MM.1S (cell line): ENCODE data around the gene PTPRN2.

Experiments
- DNase-seq: peaks from one replicate; pipeline ENCODE4 v3.0.0-alpha.2; 2015
- H2AFZ ChIP-seq: fragments of 300-600 bp; sonication (generic); 2 replicates; pipeline ENCODE4 v1.6.0; 2016; ENCODE audit warnings: antibody characterized with exemption, low read length
- H3F3A ChIP-seq: fragments of 300-600 bp; sonication (generic); 2 replicates; pipeline ENCODE4 v1.6.1; 2016; ENCODE audit warnings: mild to moderate bottlenecking, antibody characterized with exemption, low read length, moderate library complexity, mixed read lengths; ENCODE audit not compliant: insufficient read depth
- H3K27ac ChIP-seq: fragments of 300-600 bp; sonication (generic); 2 replicates; pipeline ENCODE4 v1.5.1; 2016; ENCODE audit warnings: mild to moderate bottlenecking, low read length
- H3K27me3 ChIP-seq: fragments of 300-600 bp; sonication (generic); replicated peaks from 2 replicates; pipeline ENCODE4 v1.6.0; 2016; ENCODE audit warnings: low read length; ENCODE audit not compliant: insufficient read depth
- H3K36me3 ChIP-seq: fragments of 300-600 bp; sonication (generic); replicated peaks from 2 replicates; pipeline ENCODE4 v1.6.1; 2016; ENCODE audit warnings: mild to moderate bottlenecking, low read length, mixed read lengths; ENCODE audit not compliant: insufficient read depth
- H3K4me1 ChIP-seq: fragments of 300-600 bp; sonication (generic); 2 replicates; pipeline ENCODE4 v1.6.1; 2016; ENCODE audit warnings: low read length, mixed read lengths
- H3K4me2 ChIP-seq: fragments of 300-600 bp; sonication (generic); 2 replicates; pipeline ENCODE4 v1.6.0; 2016; ENCODE audit warnings: low read depth, low read length
- H3K4me3 ChIP-seq: fragments of 300-600 bp; sonication (generic); 2 replicates; pipeline ENCODE4 v1.5.1; 2016; ENCODE audit warnings: low read length, mixed read lengths
- H3K79me2 ChIP-seq: fragments of 300-600 bp; sonication (generic); 2 replicates; pipeline ENCODE4 v1.6.1; 2016; ENCODE audit warnings: mixed run types, low read length, mixed read lengths
- H3K9ac ChIP-seq: fragments of 300-600 bp; sonication (generic); 2 replicates; pipeline ENCODE4 v1.6.1; 2016; ENCODE audit warnings: low read length, mixed read lengths
- H3K9me2 ChIP-seq: fragments of 300-600 bp; sonication (generic); replicated peaks from 2 replicates; pipeline ENCODE4 v1.6.1; 2016; ENCODE audit warnings: mild to moderate bottlenecking, low read length, mixed read lengths; ENCODE audit not compliant: insufficient read depth
- H3K9me3 ChIP-seq: fragments of 300-600 bp; sonication (generic); replicated peaks from 2 replicates; pipeline ENCODE4 v1.6.1; 2016; ENCODE audit warnings: mild to moderate bottlenecking, low read length, mixed read lengths; ENCODE audit not compliant: insufficient read depth
- H4K20me1 ChIP-seq: fragments of 300-600 bp; sonication (generic); 2 replicates; pipeline ENCODE4 v1.6.1; 2016; ENCODE audit warnings: mild to moderate bottlenecking, low read length, moderate library complexity, mixed read lengths; ENCODE audit not compliant: insufficient read depth
- CTCF ChIP-seq: fragments of 300-600 bp; sonication (generic); IDR thresholded peaks from 2 replicates; pipeline ENCODE4 v1.5.1; 2016; ENCODE audit warnings: antibody characterized with exemption, low read length, mixed read lengths
- EZH2 ChIP-seq: fragments of 300-600 bp; sonication (generic); optimal IDR thresholded peaks from 2 replicates; pipeline ENCODE3; 2017; ENCODE audit warnings: low read depth, mild to moderate bottlenecking, antibody characterized with exemption, low read length, mixed read lengths
- EZH2phosphoT487 ChIP-seq: fragments of 300-600 bp; sonication (generic); IDR thresholded peaks from 2 replicates; pipeline ENCODE4 v1.6.1; 2018; ENCODE audit warnings: antibody characterized with exemption, low read length

Gene PTPRN2

GRCh38 chr7:157762824-157763223 is 824.8 kb downstream of the PTPRN2 start:
- Histone ChIP-seq H3F3A (no peaks in the 10 kb centered on the region), H3K4me3 (no peak overlapping the region), H3K4me1 (no peaks in the 10 kb centered on the region), H3K9me3 (no peaks in the 10 kb centered on the region), H3K79me2 (no peaks in the 10 kb centered on the region), H3K36me3 (no peaks in the 10 kb centered on the region), H3K27ac (no peak overlapping the region), H3K9ac (no peak overlapping the region), H2AFZ (no peak overlapping the region), H3K9me2 (no peaks in the 10 kb centered on the region), H3K27me3 (peaks cover 20% of the 10 kb centered on the region), H4K20me1 (no peaks in the 10 kb centered on the region), H3K4me2 (no peak overlapping the region)
- TF ChIP-seq EZH2 (no peak), EZH2phosphoT487 (no peak), CTCF (no peak)
- no peak for DNase-seq

DNA sequence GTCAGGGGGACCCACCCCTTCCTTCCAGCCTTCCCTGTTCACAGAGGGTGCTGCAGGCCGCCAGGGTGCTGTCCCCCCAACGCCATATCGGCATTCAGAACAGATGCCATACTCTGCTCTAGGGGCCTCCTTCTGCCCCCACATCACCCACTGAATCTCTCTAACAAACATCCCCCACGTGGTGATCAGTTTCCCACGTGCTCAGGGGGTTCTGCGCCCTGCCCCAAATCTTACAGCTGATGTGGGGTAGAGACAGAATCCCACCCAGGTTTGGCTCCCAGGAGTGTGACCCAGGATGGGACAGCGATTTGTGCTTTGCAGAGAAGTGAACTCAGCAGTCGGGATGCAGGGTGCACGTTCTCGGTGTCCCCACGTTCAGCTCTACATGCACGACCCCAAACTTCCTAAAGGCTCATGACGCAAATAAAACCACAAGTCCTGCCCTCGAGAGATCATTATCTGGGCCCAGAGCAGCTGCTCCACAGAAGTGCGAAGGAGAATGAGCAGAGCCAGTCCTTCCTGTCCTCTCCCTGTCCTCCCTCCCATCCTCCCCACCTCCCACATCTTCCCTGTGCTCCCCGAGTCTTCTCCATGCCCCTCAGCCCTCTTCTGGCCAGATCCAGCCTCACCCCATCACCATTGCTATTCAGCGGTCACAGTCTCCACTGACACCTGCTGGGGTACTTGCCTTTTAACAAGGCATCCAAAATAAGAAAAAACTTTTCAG is 827.5 kb downstream of the PTPRN2 start:
- Histone ChIP-seq H2AFZ (no peak overlapping the region), H3K4me1 (no peaks in the 10 kb centered on the region), H3K9me3 (no peaks in the 10 kb centered on the region), H3K4me3 (no peak overlapping the region), H3K79me2 (no peaks in the 10 kb centered on the region), H3K4me2 (no peak overlapping the region), H3K27me3 (peaks cover 46% of the 10 kb centered on the region), H3F3A (no peaks in the 10 kb centered on the region), H3K9me2 (no peaks in the 10 kb centered on the region), H4K20me1 (no peaks in the 10 kb centered on the region), H3K9ac (no peak overlapping the region), H3K36me3 (no peaks in the 10 kb centered on the region), H3K27ac (no peak overlapping the region)
- TF ChIP-seq EZH2phosphoT487: no peak
- TF ChIP-seq CTCF: no peak
- TF ChIP-seq EZH2: no peak
- DNase-seq: no peak

GRCh38 chr7:157759246-157759805 is 828.3 kb downstream of the PTPRN2 start:
- DNase-seq: no peak
- Histone ChIP-seq H3F3A (no peaks in the 10 kb centered on the region), H4K20me1 (no peaks in the 10 kb centered on the region), H3K4me3 (no peak overlapping the region), H2AFZ (no peak overlapping the region), H3K4me1 (no peaks in the 10 kb centered on the region), H3K27me3 (peaks cover 54% of the 10 kb centered on the region), H3K9ac (no peak overlapping the region), H3K79me2 (no peaks in the 10 kb centered on the region), H3K27ac (no peak overlapping the region), H3K9me3 (no peaks in the 10 kb centered on the region), H3K4me2 (no peak overlapping the region), H3K9me2 (no peaks in the 10 kb centered on the region), H3K36me3 (no peaks in the 10 kb centered on the region)
- TF ChIP-seq CTCF: no peak
- no peak for TF ChIP-seq EZH2phosphoT487
- no peak for TF ChIP-seq EZH2
